Glomerular endothelial cell (primary cell): ENCODE results near the gene TPCN1. TPM values are rescaled to one million over a fixed set of nuclear protein-coding genes. Genes with fewer than 3 reads are reported as not detected.

ENCODE experiments used
- DNase-seq: peaks from one replicate; pipeline ENCODE4 v3.0.0-alpha.2; 2011; ENCODE audit warnings: low read depth, low spot score; ENCODE audit errors: extremely low read depth
- total RNA-seq: library from RNA; depleted of rRNA; stranded (reverse); fragments of >200 nt; gene quantifications from 2 replicates; pipeline ENCODE4 v1.2.3, GENCODE V29; 2015

Gene TPCN1
- total RNA-seq, 1 donor from 2014 or later, result 28.1 TPM

DNA sequence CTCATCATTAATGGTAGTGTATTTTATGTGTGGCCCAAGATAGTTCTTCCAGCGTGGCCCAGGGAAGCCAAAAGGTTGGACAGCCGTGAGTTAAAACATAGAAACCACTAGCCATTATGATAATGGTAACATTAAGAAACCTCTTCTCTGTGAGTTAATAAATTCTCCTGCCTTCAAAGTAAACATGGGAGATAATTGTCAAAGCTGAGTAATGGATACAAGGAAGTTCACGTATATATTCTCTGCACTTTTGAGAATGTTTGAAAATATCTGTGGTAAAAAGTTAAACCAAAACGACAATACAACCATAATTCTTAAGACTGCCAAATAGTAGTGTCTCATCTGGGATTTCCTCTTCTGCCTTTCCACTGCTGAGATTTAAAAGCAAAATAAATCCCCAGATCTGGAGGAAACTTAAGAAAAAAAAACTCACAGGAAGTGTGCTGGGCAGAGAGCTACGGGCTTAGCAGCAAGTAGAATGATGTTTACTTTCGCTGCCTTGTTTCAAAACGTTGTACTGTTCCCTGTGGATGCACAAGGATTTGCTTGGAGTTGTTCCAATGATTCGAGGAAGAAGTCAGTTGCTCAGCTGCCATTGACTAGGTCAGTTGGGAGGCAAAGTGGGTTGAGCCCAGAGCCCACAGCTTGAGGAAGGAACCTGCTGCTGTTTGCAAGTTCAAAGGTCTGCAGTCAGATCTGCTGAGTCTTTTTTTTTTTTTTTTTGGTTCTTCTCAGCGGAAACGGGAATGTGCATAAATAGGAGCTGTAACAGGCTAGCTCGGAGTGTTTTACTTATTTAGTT is 1.7 kb downstream of the TPCN1 start:
- DNase-seq, result peak; percentile 90

DNA sequence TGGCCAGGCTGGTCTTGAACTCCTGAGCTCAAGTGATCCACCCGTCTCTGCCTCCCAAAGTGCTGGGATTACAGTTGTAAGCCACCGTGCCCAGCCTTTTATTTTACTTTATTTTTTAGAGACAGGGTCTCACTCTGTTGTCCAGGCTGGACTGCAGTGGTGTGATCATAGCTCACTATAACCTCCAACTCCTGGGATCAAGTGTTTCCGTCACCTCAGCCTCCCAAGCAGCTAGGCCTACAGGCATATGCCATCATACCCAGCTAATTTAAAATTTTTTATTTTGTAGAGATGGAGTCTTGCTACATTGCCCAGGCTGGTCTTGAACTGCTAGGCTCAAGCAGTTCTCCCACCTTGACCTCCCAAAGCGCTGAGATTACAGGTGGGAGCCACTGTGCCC is 3.7 kb downstream of the TPCN1 start:
- DNase-seq, result no peak

DNA sequence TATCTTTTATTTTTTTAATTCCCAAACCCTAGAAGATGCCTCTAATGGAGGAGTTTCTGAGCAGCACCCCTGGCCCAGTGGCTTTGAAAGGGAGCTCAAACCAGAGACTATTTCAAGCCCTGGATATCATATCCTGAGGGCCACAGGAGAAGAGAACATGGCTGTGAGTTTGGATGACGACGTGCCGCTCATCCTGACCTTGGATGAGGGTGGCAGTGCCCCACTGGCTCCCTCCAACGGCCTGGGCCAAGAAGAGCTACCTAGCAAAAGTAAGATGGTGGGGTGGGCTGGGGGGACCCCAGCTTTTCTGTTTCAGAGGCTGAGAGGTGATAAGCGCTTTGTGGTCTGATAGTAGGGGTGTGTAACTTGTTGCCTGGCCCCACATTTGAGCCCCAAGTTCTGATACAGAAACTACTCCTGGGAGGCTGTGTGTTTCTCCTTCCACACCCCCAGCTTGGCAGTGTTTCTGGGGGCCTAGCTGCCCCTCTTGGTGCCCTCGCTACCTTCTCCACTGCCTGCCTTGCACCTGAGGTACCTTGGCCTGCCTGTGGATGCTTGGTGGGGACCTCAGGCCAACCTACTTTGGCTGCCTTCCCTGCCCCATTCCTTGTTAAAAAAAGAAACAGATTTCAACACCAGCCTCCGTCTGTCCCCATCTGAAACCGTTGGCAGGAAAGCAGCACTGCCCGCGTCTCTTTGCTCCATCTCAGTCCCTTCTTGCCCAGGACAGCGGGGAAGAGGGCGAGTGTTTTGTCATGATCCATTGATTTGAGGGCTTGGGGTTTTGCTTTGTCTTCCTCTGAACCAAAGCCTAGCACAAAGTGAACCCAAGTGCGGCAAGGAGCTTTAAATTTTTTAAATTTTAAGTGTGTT is 5.7 kb downstream of the TPCN1 start:
- no peak for DNase-seq

DNA sequence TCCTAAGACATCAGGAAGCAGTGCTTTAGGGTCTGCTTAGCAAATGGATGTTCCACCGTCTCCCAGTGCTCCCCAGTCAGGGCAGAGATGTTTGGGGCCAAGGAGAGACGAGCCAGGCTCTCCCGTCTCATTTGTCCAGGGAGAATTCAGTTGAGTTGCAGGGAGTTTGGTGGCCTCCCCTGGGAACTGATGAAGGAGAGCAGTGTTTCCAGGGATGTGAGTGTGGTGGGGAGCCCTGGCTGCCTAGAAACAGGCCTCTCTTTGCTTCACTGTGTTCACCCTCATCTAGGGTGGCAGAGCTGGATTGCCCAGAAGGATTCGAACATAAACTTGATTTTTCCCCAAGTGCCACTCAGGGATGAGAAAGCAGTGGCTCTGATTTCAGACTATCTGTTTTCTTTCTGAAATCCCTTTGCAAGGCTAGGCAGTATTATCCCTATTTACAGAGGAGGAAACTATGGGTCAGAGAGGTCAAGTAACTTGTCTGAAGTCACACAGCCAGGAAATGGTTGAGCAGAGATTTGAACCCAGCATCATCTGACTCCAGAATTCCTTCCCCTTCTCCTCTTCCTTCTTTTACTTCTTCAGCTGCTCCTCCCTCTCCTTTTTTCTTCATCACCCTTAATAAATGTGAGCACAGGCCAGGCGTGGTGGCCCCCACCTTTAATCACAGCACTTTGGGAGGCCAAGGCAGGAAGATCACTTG is 6.6 kb downstream of the TPCN1 start:
- no peak for DNase-seq

DNA sequence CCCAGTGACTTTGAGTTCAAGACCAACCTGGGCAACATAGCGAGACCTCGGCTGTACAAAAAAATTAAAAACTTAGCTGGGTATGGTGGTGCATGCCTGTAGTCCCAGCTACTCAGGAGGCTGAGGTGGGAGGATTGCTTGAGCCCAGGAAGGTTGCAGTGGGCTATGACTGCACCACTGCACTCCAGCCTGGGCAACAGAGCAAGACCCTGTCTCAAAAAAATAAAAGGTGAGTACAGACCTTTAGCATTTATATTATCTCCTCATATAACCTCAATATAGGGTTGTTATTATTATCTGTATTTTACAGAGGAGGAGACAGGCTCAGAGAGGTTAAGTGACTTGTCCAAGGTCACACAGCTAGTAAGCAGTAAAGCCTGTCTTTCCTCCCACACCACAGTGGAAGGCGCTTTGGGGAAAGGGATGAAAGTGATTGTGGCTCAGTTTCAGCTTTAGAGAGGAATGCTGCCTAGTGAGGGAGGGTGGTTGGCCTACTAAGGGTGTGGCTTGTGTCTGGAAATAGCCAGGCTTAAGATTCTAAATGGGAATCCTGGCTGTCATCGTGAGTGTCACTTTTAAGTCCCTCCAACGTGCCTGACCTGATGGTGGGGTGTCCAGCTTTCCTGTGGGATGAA is 7.2 kb downstream of the TPCN1 start:
- no peak for DNase-seq

DNA sequence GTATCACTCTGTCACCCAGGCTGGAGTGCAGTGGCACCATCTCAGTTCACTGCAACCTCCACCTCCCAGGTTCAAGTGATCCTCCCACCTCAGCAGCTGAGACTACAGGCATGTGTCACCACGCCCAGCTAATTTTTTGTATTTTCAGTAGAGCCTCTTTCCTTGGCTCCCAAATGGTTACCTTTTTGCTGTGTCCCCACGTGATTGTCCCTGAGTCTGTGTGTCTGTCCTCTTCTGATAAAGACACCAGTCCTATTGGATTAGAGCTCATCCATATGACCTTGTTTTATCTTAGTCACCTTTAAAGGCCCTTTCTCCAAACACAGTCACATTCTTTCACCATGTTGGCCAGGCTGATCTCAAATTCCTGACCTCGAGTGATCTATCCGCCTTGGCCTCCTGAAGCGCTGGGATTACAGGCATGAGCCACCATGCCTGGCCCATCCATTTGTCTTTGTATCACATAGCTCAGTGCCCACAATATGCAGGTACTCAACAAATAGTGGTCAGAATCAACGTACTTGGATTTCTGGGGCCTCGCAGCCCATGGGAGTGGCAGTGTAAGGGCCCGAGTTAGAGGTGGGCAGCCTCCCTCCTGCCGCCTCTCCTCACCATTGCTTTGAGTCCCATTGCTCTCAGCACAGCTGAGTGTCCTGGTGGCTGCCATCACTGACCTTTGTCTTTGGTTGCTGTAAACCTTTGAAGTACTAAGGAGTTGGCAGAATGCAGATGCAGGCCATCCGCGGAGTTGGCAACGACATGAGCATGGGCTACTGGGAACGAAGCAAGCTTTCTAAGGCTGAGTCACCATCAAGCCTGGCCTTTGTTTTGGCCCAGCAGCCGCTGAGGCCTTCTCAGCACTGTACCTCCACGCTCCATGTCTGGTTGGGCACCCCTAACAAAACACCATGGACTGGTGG is 9.3 kb downstream of the TPCN1 start:
- no peak for DNase-seq

DNA sequence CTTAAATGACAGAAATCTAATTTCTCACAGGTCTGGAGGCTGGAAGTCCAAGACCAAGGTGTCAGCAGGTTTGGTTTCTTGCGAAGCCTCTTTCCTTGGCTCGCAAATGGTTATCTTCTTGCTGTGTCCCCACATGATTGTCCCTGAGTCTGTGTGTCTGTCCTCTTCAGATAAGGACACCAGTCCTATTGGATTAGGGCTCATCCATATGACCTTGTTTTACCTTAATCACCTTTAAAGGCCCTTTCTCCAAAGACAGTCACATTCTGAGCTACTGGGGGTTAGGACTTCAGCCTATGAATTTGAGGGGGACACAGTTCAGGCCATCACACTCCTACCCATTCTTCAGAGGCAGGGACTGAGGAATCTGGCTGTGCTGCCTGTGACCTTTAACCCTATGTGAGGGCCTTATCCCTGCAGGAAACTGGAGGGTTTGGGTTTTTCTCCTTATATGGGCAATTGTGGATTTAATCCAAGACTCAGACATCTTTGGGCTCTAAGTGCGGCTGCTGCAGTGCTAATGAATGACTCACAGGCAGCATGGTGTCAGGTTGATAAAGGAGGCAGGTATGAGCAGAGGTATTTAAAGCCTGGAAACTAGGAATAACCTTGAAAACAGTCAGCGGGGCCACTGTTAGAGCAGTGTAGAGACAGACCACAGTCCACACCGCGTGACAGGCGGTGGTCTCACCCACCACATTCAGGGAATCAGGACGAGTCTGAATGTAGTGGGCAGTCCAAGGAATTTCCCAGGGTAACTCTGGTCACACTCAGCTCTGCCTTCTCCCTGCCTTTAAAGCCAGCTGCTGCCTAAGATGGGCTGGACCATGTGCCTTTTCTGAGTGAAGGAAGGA is 10.2 kb downstream of the TPCN1 start:
- DNase-seq, result peak; percentile 83

DNA sequence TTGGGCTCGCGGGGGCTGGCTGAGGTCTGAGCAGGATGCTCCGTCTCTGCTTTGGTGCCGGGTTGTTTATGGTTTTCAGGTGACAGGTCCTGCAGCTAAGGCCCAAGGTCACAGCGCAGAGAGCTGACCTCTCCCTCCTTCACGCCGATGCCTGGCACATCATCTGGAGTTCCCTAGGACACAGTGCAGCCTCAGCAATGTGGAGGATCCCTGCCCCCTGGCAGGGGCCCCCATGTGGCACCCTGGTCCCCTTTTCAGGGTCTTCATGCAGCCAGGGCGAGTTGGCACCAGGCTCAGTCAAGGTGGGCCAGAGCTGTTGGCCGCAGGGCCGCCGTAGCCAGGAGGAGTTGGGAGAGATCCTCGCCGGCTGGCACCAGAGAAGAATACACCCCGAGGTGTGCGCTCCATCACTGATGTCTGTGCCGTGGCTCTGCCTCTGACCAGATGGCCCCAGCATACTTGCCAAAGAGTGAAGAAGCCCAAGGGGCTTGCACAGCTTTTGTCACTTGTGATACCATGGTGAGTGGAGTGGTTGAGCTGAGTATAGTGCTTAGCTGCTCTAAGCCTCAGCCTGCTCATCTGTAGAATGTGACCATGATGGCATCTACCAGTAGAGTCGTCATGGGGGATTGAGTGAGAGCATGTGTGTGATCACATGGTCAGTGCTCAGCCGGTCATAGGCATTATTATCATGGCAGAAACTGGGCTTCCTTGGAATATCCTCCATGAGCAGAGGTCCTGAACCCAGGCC is 11.0 kb downstream of the TPCN1 start:
- DNase-seq, result no peak

DNA sequence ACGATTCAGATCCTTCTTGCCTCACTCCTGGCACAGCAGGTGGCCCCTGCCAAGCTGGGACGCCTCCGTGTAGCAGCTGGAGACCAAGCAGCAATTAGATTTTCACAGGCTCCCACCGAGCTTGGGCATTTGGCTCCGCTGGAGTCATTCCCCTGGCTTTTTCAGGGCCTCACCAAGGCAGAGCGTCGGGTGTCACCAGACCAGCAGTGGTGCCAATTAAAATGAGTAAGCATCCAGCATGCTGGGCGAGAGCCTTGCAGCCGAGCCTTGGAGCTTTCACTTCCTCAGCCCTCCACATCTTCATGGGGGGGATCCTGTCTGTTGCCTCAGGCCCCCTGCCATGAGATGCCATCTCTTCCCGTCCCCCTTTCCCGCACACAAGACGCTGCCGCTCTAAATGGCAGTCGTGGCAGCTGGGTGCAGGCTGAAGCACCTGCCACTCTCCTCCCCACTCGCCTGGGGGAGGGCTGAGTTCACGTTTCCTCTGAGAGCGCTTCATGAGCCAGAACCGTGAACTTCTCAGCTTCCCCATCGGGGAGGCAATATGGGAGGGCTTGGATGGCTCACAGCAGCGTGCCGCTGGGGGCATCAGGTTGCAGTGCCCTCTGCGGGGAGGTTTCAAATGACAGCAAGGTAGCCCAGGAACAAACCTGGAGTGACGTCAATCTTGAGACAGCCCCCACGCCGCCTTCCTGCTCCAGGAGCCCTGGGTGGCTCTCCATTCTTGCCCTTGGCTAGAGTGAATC is 11.7 kb downstream of the TPCN1 start:
- no peak for DNase-seq

DNA sequence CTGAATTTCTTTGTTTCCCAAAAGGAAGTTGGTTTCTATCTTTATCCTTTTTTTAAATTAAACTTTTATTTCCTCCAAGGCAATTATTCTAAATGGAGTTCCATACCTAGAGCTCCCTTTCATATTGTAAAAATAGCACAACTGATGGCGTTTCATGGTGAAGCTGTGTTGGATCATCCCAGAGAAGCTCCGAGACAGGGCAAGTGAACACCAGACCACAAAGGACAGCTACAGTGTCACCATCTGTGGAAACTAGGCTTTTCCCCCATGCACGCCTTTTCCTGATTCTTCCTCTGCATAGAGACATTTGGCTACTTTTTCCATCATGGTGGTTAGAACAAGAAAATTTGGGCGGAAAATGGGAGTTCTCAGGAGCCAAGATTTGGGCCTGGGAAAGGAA is 12.7 kb downstream of the TPCN1 start:
- no peak for DNase-seq

DNA sequence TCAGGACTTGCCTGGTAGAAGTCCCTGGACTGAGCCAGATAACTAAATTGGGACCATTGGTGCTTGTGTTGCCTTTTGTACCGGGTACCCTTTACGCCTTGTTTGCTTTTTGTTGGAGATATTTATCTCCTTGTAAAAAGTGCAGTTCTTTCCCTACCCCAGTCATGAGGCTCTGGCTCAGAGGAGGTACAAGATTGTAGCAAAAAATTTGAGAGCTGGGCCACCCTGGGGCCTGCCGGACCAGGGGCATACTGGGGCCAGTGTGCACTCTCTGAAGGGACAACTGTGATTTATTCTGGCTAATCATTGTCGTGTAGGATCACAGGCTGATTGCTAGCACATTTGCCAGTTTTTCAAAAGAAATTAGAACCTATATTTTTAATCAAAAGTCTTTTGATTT is 13.2 kb downstream of the TPCN1 start:
- no peak for DNase-seq

DNA sequence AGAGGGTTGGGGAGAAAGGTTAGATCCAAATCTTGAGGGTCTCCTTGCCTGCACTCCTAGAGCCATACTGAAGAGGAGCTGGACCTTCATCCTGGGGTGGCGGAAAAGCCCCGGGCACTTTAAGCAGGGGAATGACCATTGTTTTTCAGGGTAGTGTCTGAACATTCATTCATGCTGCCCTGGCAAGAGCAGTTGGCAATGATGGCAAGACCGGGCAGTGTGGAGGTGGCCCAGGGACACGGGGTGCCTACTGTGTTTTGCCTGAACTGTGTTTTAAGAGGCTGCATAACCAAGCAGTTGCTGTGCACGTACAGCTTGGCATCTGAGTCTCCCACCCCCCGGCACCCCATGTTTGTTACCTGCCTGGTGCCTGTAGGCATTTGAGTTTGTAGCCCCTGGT is 14.7 kb downstream of the TPCN1 start:
- no peak for DNase-seq

DNA sequence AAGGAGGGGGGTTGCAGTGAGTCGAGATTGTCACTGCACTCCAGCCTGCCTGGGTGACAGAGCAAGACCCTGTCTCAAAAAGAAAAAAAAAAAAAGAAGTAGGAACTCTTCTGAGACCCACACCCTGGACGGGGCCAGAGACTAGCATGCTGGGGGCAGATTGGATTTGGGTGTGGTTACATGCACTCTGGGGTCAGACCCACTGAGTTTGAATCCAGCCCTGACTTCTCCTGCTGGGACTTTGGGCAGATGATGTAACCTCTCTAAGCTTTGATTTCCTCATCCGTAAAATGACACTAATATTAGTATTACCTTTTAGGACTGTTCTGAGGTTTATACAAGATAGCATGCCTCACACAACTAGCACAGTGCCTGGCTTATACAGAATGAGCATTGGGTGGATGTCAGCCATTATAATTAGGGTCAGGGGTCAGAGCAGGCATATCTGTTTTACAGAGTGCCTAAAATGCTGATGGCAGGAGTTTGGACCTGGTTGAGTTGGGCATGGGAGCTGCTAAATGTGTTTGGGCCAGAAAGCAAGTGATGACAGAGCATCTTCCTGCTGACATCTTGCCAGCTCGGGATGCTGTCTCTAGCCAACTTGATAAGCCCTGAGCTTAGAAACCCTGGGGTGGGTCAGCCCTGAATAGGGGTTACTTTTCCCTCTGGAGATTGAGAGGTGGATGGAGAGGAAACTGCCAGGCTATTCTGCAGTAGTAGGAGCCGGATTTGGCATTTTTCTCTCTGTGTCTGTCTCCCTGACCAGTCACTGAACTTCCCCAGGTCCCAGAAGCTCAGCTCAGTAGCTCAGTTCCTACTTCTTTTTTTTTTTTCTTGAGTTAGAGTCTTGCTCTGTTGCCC is 15.5 kb downstream of the TPCN1 start:
- no peak for DNase-seq

DNA sequence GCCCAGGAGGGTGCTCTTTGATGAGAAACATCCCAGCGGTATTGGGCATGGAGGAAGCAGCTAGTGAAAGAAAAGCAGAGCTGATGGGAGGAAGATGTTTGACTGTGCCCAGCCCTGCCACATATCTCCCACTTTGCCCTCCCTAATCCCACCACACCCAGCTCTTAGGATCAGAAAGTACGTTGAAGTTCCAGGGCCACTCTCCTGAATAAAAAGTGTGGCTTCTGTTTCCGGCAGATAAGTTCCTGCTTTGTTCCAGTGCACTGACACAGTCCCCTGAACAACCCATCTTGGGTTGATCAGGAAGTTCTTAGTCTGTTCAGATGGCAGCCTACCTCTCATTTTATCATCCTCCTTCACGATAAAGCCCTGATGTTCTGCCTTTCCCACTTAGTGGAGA is 16.5 kb downstream of the TPCN1 start:
- DNase-seq, result no peak

DNA sequence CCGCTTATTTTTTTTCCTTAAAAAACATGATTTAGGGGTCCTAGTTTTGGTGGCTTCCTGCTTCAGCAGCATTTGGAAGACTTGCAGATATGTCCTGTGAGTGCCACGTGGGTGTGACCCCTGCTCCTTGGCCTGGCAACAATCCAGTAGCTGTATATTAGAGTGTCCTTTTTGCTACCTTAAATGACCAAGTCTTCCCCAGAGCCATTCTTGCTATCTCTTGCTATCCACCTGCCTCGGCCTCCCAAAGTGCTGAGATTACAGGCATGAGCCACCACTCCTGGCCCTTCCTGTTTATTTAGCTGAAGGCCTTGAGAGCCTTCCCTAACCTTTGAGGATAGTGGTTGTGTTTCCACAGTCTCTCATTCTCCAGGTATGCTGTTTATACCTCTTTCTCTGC is 17.0 kb downstream of the TPCN1 start:
- DNase-seq, result no peak

DNA sequence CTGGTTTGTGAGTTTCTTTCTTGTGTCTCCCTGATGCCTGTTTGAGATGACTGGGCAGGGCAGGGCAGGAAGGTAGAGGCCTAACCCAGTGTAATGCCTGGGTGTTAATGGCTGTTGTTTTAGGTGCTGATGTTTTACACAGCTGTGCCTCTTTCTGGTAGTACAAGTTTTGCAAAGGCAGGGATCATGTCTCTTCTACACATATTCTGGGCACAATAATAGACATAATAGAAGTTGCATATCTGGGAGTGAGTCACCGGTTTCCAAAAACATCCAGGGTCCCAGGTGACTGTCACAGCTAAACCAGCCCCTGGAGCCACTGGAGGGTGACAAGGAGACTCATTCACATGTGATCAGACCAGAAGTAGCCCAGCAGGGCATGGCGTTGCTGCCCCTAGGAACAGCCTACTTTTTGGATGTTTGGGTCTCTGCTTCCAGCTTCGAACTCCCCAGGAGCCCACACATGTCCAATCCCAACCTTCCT is 18.1 kb downstream of the TPCN1 start:
- no peak for DNase-seq
